GM12873 (cell line): ENCODE data around the gene MBNL1.

Source experiments
- TF ChIP-seq, protein P1 (sequence below): IDR thresholded peaks from 2 replicates; pipeline ENCODE4 v1.5.1; 2012; ENCODE audit warnings: low read depth, mild to moderate bottlenecking, moderate library complexity, low read length, control low read depth; ENCODE audit not compliant: insufficient read depth; ENCODE audit errors: missing control alignments

MBNL1 gene

DNA sequence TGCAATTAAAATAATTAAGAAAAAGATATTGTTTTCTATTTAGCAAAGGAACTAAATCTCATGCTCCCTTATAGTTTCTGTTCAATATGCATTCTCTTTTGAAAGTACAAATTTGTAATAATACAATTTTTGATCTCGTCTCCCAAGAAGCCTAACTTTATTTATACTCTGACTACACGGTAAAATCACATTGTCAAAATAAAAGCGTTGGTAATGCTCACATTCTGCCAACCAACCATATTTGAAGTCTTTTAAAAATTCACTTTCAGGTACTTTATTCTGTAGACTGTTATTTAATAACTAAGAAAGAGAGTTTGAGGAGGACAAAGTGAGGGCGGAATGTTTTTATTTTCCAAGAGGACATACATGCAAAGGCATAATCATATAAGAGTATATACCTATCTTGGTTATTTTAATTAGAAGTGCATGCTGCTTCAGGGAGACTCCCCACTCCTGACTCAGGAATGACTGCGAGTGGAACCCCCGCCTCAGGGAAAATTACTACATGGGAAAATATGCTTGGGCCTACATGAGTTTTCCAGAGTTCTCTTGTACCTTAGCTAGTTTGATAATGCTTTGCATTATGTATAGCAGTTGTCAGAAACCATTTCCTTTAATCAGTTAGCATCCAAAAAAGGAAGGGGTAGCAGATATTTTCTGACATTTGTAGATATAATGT, 19.3 kb downstream of the MBNL1 start:
- TF ChIP-seq, protein P1, sequence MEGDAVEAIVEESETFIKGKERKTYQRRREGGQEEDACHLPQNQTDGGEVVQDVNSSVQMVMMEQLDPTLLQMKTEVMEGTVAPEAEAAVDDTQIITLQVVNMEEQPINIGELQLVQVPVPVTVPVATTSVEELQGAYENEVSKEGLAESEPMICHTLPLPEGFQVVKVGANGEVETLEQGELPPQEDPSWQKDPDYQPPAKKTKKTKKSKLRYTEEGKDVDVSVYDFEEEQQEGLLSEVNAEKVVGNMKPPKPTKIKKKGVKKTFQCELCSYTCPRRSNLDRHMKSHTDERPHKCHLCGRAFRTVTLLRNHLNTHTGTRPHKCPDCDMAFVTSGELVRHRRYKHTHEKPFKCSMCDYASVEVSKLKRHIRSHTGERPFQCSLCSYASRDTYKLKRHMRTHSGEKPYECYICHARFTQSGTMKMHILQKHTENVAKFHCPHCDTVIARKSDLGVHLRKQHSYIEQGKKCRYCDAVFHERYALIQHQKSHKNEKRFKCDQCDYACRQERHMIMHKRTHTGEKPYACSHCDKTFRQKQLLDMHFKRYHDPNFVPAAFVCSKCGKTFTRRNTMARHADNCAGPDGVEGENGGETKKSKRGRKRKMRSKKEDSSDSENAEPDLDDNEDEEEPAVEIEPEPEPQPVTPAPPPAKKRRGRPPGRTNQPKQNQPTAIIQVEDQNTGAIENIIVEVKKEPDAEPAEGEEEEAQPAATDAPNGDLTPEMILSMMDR: no peak

DNA sequence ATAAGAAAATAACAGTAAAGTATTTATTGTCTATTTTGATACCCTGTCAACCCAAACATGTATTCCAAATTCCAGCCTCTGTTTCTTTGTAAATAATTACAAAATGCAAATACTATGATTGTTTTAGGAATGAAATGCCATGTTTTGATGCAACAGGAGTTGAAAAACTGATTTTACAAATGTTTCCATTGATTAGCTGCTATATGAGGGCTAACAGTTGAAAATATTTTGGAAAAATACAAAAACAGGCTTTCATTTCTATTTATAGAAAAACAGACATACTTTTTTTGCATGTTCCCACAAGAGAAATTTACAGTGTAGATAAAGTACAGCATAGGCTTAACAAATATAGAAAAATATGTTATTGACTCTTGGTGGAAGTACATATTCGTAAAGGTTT, 20.0 kb downstream of the MBNL1 start:
- TF ChIP-seq, protein P1: no peak

DNA sequence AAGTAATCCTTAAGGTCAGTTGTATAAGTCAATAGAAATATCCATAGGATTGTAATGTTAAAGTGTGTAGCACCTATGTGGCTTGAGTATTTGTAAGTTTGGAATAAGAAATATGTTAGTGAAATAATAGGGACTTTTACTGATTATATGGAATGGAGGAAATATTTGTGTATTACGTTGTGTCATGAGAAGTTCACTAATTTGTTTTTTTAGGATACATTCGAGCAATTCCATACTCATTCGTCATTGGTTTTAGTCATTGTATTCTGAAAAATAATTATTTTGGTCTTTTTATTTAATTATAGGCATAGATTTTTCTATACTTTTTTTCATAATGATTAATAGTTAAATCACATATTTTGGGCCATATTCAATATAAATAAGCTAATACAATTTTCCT, 21.0 kb downstream of the MBNL1 start:
- TF ChIP-seq, protein P1: no peak

DNA sequence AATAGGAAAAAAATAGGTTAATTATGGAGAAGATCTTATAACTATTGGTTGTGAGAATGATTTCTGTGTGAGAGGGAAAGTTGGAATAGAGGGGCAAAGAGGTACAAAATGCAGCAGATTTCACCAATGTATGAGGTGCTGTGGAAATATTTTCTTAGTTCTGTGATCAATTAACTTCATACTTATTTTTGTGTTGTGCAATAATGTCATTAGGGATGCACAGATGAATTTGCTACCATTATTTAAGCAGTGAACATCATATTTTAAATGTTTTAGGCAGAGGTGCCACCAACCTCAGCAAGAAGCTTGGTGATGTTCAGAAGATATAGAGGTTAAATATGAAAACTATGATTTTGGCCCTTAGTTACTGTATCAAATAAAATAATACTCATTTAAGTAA, 21.6 kb downstream of the MBNL1 start:
- TF ChIP-seq, protein P1: no peak

DNA sequence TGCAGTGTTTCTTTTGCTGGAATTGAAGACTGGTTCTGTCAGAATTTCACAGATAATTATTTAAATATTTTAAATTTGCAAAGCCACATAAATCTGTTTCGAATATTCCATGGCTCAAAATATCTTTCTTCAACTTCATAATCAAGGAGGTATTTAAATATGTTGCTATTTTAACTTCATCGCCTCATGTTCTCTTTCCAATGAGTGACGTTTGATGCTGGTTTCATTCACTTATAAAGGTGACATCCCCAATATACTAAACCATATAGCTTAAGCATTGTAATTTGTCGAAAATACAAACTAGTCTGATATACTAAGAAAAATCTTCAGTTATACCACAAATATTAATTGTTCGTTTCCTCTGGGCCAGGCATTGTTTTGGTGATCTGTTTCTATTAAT, 22.5 kb downstream of the MBNL1 start:
- TF ChIP-seq, protein P1: no peak

DNA sequence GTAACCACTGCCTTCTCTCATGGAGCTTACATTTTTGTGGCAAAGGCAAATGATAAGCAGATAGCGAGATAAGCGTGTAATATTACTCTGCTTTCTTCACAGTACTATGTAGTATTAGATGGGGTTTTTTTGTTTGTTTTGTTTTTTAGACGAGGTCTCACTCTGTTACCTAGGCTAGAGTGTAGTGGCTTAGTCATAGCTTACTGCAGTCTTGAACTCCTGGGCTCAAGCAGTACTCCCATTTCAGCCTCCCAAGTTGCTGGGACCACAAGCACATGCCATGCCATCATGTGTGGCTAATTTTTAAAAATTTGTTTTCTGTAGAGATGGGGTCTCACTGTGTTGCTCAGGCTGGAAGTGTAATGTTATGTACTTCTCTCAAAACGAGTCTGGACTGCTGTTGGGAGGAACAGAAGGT, 22.9 kb downstream of the MBNL1 start:
- TF ChIP-seq, protein P1: no peak

DNA sequence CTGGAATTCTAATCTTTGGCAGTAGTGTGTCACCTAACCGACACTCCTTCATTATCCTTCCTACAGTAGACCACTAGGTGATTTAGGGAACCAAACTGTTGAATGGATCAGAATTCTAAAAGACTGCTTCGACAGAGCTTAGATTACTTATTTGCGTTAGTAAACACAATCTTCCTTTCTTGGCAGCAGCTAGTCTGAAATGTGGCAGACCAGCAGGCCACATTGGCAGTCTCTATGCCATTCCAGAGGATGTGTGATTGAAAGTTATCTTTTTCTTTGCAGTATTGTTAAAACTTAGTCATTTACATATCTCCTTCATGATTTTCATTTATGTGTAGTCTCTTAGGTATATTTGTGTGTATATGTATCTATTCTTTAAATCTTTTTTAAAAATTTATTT, 23.6 kb downstream of the MBNL1 start:
- TF ChIP-seq, protein P1: no peak
